GM12874 (cell line): Measurements from ENCODE around the gene KIAA1958.
A peak's percentile ranks its signal among the peaks of the same experiment; 100 is the strongest.

ENCODE experiments used
- CTCF ChIP-seq: IDR thresholded peaks from 2 replicates; pipeline ENCODE4 v1.5.1; 2011; ENCODE audit warnings: low read depth, mild to moderate bottlenecking, control low read depth, low read length, moderate library complexity; ENCODE audit not compliant: insufficient read depth

Gene KIAA1958

GRCh38 chr9:112486221-112487007 is at the start of gene KIAA1958:
TSS of gene KIAA1958 (plus strand) at chr9:112486827. CDS start at chr9:112574081, 87,254 bp downstream.
- no peak for TF ChIP-seq CTCF

GRCh38 chr9:112437406-112437805 is 49.2 kb upstream of the KIAA1958 start:
- no peak for TF ChIP-seq CTCF

- TF ChIP-seq CTCF, result no peak
These were observed 47.5 kb upstream of the KIAA1958 start for GRCh38 chr9:112439171-112439570.

GRCh38 chr9:112439825-112440224 is 46.8 kb upstream of the KIAA1958 start:
- no peak for TF ChIP-seq CTCF

- peak; percentile 27; the same call in 1 of the 2 replicates for TF ChIP-seq CTCF
These were observed 43.4 kb upstream of the KIAA1958 start for GRCh38 chr9:112443200-112443599.

GRCh38 chr9:112443636-112444035 is 43.0 kb upstream of the KIAA1958 start:
- no peak for TF ChIP-seq CTCF

GRCh38 chr9:112445196-112445595 is 41.4 kb upstream of the KIAA1958 start:
- no peak for TF ChIP-seq CTCF
